GM19463 (cell line): ENCODE data around the gene COX5B.
A peak's percentile ranks its signal among the peaks of the same experiment; 100 is the strongest.
"Not testable (repeated sequence)": the region's sequence is repeated elsewhere in the genome, so short reads cannot be mapped to it uniquely, and the experiment has no call there.

Experiments used
- ATAC-seq: cut with Tn5 transposase; IDR thresholded peaks from one replicate; pipeline ENCODE4 v1.9.1; 2021; ENCODE audit warnings: mild to moderate bottlenecking, moderate library complexity; ENCODE audit not compliant: unreplicated experiment

COX5B gene

DNA sequence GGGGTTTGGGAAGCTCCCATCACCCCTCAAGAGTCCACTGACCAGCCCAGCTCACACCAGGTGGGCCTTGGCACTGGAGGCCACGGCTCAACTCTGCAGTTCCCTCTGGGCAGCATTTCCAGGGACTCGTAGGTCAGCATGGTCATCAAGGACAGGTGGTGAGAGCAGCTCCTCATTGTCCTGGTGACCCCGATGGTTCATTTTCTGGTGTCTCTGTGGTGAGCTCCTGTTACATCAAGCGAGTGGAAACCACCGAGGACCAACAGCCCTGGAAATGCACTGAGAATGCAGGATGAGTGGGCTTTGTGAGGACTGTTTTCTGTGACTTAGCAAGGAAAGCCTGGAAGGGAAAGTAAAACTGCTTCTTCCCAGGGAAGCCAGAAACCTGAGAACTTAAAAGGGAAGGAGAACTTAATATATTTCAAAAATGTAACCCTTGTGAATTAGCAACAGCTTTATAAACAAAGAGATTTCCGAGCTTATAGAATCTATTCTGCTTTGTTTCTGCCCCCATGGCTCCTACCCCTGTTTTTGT, 26.8 kb downstream of the COX5B start:
- ATAC-seq = not testable (repeated sequence)

DNA sequence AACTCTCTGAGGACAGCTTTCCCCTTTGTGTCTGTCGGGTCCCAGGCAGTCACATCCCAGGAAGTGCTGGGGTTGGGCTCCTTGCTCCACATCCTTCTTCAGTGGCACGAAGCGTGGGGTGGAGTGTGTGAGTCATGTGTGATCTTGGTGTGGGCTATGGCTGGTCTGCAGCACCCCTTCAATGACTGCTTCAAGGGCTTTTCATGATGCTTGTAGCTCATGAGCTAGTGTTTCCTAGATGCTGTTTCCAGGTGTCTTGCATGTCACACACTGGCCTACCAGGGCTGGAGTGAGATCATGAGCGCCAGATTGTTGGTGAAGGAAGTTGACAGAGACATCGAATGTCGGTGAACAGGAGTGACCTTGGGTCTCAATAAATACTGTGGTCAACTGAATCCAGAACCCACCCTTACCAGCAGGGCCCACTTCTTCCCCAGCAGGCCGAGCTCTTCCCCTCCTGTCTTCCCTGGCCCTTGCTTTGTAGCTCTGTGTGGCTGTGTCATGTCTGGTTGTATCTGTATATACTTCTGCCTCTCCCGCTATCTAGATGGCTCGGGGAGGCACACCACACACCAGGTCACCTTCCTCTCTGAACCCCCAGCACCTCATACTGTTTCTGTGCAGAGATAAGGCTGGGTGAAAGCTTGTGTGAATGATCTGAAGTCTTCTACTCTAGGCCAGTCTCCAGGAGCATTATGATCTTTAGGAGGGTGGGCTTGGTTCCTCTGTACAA, 27.5 kb downstream of the COX5B start:
- no peak for ATAC-seq

DNA sequence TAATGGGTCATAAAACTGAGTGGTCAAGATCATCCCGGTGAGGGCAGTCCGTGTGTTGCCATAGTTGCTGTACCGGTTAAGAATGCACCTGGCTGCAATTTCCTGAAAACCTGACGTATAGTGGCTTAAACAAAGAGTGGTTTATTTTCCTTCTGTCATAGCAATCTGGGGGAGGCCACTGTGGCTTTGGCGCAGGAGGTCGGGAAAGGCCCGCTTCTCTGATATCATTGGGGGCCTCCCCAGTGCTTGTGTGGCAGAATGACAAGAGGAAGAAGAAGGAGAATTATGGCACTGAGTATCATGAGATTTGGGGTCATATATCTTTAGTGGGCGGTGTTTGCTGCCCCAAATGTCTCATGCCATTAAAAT, 28.0 kb downstream of the COX5B start:
- ATAC-seq = no peak

DNA sequence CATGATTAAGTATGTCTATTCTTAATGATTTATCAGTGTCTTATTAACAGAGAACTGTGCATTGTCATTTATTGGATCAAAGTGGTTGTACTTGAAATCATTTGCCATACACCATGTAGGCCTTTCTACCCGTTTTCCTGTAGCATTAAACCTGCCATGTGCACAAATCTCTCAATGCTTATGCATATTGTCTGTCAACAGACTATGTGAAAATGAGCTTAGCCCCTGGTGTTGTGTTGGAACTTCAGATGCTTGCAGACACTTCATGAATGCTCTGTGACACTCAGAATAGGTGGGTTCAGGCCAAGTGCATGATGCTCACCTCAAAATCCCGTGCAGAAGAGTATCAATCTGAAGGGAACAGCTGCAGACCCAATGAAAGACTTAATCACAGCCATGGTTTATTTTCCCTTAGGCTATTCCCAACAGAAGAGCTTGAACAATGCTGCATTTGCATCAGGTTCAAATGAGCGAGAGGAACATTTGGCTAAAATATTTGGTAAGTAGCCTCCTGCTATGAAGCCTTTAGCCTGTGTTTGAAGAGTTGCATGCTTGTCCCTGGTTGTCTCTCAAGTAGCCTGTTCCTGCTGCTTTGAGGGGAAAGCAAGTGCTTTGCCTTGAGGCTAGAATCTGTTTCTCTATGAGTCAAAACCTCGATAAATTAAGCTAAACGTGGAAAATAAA, 29.7 kb downstream of the COX5B start:
- no peak for ATAC-seq

DNA sequence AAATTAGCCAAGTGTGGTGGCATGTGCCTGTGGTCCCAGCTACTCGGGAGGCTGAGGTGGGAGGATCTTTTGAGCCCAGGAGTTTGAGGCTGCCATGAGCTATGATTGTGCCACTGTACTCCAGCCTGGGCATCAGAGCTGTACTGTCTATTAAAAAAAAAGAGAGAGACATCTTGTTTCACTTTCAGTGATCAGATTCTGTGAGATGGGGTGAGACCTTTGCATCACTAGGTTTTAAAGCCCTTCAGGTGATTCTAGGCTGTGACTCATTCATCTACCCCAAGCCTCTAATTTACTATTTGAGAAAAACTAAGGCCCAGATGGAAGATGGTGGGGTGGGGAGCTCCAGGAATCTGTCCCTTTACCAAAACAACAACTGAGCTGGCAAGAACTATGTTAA, 30.8 kb downstream of the COX5B start:
- no peak for ATAC-seq

DNA sequence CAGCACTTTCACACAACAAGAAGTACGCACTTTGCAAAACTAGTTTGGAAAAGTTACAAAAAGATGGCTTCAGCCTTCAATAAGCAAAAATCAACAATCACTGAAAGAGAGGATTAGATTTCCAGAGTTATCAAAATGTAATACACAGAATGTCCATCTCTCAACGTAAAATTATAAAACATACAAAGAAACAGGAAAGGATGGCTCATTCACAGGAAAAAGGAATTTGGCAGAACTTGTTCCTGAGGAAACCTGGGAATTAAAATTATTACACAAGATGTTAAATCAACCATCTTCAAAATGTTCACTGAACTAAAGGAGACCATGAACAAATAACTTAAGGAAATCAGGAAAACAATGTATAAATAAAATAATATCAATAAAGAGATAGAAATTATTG, 31.6 kb downstream of the COX5B start:
- no peak for ATAC-seq

DNA sequence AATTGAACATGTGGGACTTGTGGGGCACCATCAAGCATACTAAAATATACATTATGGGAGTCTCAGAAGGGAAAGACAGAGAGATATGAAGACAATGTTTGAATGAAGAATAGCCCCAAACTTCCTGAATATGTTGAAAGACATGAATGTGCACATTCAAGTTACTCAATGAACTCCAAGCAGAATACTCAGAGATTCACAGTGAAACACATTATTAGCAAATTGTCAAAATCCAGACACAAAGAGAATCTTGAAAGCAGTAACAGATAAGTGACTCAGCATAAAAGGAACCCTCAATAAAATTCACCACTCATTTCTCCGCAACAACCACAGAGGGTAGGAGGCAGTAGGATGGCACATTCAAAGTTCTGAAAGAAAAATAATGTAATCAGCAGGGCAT, 32.4 kb downstream of the COX5B start:
- ATAC-seq = no peak

DNA sequence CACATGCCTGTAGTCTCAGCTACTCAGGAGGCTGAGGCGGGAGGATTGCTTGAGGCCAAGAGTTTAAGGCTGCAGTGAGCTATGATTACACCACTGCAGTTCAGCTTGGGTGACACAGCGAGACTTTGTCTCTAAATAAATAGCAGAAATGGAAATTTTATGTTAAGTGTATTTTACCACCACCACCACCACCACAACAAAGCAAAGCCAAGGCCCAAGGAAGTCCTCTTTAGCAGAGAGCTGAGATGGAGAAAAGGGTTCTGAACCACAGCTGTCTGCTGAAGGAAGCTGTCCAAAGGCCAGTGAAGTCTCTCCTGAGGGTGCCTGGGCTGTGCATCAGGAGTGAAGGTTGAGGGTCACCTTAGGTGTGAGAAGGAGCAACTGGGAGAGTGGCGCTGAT, 41.4 kb downstream of the COX5B start:
- not testable (repeated sequence) for ATAC-seq

DNA sequence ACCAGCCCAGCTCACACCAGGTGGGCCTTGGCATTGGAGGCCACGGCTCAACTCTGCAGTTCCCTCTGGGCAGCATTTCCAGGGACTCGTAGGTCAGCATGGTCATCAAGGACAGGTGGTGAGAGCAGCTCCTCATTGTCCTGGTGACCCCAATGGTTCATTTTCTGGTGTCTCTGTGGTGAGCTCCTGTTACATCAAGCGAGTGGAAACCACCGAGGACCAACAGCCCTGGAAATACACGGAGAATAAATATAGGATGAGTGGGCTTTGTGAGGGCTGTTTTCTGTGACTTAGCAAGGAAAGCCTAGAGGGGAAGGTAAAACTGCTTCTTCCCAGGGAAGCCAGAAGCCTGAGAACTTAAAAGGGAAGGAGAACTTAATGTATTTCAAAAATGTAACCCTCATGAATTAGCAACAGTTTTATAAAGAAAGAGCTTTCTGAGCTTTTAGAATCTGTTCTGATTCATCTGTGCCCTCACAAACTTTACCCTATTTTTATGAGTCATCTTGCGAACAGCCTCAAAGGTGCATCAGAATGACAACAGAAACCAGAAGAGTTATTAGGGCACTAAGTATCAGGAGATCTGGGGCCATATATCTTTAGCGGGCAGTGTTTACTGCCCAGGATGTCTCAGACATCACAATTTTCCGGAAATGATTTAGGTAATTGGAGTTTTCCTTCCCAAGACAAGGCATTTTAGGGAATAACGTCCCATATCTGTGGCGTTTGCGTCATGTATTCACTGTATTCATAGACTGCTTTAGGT, 42.4 kb downstream of the COX5B start:
- peak; percentile 73 for ATAC-seq

DNA sequence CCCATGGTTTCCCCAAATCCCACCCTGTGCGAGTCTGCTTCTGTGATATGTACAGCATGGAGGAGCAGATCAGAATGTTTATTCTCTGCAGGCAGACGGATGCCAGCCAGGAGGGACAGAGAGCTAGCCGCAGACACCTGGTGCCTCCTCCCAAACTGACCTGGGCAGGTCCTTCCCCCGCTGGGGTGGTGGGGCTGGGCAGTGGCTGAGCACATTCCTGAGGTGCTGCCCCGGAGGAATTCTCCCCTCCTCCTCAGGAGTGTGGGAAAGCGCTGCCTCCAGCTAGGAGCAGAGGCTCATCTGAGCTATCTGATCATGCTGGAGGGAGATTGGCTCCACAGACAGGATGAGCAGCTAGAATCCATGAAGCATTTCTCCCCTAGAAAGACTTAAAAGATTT, 45.3 kb downstream of the COX5B start:
- ATAC-seq = no peak

DNA sequence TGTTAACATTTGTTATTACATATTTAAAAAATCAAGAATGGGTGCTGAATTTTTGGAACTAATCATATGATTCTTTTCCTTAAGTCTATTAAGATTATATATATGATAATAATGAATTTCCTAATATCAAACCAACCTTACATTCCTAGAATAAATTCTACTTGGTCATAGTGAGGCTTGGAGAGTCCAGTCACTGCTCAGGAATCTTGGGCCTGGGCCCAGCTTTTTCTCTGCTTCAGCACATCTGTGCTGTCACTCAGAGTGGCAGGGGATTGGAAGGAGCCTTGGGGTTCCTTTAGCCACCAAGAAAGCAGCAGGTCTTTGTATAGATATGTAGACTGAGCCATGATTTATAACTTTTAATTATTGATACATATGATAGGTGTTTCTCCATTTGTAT, 47.6 kb downstream of the COX5B start:
- no peak for ATAC-seq

DNA sequence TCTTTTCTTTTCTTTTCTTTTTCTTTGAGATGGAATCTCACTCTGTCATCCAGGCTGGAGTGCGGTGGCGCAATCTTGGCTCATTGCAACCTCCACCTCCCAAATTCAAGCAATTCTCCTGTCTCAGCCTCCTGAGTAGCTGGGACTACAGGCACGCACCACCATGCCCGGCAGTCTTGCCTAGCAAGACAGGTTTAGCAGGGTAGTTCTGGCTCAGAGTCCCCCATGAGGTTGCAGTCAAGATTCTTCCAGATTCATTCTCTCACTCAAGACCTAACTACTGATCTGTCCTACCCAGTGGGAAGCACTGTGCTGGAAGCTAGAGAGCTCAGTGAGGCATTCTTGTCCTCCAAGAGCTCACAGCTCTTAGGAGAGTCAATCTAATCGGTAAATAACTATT, 49.9 kb downstream of the COX5B start:
- ATAC-seq = no peak

DNA sequence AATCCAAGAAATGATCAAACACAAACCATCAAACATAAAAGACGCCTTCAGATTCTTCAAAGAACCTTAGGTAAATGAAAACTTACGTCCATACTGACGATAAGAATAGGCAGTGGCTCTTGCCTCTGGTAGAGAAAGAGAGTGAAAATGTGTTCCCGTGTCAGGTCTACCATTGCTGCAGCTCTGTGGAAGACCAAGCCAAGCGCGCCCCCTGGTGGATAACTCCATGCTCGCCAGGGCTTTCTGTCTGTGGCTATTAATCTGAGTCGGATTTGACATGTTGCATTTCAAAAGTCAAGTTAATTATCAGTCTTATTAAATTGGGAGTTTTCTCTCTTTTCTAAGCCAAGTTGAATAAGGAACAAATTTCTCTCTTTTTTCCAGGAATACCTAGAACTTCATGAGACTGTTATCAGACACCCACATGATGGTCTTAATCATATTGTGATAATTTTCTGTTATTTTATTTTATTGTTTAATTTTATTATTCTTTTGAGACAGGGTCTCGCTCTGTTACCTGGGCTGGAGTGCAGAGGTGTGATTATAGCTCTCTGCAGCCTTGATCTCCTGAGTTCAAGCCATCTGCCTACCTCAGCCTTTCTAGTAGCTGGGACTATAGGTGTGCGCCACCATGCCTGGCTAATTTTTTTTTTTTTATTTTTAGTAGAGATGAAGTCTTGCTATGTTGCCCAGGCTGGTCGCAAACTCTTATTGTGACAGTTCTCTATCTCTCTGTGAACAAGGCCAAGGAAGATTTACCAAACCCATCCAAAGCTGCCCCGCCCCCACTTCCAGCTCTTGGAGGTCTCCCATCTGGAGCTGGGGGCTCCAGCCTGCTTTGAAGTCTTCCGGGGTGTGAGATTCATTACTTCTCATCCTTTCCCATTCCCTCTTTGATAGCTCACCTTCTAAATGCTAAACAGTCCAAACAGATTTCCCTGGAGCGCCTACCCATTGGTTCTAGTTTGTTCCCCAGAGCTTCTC, 51.7 kb downstream of the COX5B start:
- ATAC-seq = peak; percentile 72
